ENCODE results near the gene HS2ST1.
"Not testable (repeated sequence)": the region's sequence is repeated elsewhere in the genome, so short reads cannot be mapped to it uniquely, and the experiment has no call there.

The HS2ST1 gene

DNA sequence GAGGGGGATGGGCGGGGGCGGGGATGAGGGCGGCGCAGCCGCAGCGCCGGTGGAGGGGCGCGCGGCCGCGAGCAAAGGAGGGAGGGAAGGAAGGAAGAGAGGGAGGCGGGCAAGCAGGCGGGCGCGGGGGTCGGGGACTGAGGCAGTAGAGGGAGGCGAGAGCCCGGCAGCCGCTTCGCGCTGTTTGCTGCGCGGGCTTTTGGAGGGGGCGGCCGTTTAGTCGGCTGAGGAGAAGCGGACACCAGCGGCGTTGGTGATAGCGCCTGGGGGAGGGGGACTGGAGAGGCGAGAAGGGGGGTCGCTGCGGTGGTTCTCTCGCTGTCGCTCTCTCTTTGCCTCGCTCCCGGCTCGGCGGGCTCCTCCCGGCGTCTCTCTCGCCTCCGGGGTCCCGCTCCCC, at the start of gene HS2ST1:
HS2ST1 (plus strand) TSS at position 35 of the 397 bp plus-strand sequence.
- no peak for FAIRE-seq

DNA sequence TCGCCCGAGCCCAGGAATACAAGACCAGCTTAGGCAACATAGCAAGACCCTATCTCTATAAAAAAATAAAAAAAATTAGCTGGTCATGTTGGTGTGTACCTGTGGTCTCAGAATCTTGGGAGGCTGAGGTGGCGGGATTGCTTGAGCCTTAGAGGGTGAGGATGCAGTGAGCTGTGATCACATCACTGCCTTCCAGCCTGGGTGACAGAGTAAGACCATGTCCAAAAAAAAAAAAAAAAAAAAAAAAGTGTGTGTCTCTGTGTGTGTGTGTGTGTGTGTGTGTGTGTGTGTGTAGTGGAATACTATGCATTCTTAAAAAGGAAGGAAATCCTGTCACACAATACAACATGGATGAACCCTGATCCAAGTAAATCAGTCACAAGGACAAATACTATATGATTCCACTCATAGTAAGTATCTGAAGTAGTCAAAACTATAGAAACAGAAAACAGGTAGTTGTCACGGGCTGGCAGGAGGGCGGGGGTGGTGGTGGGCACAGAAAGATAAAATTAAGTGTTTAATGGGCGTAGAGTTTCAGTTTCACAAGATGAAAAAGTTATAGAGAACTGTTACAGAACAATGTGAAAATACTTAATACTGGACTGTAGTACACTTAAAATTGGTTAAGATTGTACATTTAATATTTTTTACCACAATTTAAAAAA, 48.3 kb upstream of the HS2ST1 start:
- no peak for FAIRE-seq

DNA sequence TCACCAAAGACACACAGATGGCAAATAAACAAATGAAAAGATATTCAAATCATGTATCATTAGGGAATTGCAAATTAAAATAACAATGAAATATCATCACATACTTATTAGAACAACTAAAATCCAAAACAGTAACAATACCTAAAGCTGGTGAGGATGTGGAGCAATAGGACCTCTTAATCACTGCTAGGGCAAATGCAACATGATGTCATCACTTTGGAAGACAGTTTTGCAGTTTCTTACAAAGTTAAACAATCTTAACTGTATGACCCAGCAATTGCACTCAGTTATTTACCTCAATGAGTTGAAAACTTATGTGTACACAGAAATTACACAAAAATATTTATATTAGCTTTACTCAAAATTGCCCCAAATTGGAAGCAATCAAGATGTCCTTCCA, 47.8 kb upstream of the HS2ST1 start:
- no peak for FAIRE-seq

DNA sequence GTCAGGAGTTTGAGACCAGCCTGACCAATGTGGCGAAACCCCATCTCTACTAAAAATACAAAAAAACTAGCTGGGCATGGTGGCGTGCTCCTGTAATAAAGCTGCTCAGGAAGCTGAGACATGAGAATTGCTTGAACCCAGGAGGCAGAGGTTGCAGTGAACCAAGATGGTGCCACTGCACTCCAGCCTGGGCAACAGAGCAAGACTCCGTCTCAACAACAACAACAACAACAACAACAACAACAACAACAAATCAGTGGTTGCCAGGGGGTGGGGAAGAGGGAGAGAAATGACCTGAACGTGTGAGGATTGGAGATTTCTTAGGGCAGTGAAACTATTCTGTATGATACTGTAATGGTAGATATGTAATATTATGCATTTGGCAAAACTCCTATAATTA, 47.2 kb upstream of the HS2ST1 start:
- not testable (repeated sequence) for FAIRE-seq

DNA sequence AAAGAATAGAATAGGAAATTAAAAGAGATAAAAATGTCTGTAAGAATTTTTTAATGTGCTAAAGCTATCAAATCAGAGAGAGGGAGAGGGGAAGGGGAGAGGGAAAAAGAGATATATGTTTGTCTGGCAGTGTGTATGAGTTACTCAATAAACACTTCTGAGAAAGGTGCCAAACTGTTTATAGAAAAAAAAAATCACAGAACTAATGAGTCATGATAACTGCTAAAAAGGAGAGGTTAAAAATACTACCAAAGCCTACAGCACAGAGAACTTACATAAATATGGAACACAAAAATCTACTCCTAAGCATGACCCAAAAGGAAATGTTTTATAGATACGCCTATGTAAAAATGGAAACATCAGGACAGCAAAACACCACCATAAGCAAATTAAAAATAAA, 46.0 kb upstream of the HS2ST1 start:
- FAIRE-seq, result no peak

DNA sequence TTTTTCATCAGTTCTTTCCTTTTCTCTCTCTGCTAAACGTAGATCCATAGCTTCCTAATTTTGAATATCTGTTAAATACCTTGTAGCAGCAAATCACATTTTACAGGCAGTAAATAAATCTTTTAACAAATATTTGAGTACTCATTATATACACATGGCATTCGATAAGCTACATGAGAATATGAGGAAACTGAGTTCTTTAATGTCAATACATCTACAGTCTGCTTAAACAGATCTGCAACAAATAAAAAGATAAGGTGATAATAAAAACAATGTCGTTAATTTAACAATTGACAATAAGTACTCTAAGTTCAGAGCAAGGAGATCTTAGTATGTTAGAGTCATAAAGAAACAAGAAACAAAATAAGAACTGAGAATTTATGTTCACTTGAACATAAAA, 43.4 kb upstream of the HS2ST1 start:
- FAIRE-seq, result peak; percentile 5

DNA sequence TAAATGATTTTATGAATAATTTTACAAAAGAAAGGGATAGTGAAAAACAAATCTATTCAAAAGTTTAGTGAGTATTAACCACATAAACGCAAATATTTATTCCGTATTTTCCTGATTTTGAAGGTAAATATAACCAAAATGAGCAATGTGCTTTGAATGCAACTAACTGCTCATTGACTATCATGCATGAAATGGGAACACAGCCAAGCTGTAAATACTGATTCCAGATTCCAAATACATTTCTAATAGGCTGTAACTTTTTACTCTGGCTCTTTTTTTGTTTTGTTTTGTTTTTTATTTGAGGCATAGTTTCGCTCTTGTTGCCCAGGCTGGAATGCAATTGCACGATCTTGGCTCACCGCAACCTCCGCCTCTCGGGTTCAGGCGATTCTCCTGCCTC, 42.3 kb upstream of the HS2ST1 start:
- FAIRE-seq, result no peak

DNA sequence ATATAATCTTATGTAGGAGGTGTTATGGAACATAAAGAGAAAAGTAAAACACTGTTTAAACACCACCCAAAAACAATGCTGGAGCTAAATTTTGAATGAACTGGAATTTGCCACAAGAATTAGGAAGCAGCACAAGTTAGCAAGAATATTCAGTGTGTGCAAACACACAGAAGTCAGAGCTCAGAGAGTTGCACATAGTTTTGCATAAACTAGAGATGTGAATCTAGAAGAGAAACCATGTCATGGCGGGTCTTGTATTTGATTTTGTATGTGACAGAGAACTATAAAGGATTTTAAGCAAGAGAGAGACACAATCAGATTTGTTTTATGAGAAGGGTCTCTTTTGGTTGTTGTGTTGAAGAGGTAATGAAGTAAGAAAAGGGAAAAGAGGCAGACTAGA, 38.7 kb upstream of the HS2ST1 start:
- FAIRE-seq, result no peak

DNA sequence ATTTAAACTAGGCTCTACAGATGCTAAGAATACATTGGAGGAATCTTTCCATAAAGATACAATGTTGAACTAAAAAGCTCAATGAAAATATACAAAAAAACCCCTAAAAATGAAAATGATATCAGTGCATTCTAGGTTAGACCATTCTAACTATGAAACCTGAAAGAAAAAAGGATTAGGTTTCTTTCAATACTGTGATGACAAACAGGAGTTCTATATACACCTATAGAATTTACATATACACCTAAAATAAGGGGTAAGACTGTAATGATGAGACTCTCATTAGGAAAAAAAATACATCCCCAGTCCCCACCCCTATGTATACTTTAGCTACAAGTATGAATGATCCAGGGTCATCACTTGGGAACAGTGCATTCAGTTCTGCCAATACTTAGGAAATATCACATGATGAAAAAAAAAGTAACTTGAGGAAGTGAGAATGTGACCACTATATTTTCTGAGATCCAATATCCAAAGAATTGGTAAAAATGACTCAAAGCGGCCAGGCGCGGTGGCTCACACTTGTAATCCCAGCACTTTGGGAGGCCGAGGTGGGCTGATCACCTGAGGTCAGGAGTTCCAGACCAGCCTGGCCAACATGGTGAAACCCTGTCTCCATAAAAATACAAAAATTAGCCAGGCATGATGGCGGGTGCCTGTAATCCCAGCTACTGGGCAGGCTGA, 26.8 kb upstream of the HS2ST1 start:
- FAIRE-seq, result no peak

DNA sequence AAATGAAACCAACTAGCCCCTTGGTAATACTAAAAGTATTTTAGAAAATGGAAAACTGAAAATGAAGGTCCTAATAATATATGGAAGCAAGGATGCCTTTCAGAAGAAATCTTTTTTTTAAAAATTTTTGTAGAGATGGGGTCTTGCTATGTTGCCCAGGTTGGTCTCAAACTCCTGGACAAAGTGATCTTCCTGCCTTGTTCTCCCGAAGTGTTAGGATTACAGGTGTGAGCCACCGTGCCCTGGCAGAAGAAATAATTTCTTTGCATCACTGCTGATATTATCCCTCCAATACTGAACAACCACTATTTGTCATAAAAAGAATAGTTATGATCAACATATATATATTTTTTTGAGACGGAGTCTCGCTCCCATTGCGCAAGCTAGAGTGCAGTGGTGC, 26.1 kb upstream of the HS2ST1 start:
- no peak for FAIRE-seq

DNA sequence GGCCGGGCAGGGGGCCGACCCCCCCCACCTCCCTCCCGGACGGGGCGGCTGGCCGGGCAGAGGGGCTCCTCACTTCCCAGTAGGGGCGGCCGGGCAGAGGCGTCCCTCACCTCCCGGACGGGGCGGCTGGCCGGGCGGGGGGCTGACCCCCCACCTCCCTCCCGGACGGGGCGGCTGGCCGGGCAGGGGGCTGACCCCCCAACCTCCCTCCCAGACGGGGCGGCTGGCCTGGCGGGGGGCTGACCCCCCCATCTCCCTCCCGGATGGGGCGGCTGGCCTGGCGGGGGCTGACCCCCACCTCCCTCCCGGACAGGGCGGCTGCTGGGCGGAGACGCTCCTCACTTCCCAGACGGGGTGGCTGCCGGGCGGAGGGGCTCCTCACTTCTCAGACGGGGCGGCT, 15.0 kb upstream of the HS2ST1 start:
- FAIRE-seq, result not testable (repeated sequence)

DNA sequence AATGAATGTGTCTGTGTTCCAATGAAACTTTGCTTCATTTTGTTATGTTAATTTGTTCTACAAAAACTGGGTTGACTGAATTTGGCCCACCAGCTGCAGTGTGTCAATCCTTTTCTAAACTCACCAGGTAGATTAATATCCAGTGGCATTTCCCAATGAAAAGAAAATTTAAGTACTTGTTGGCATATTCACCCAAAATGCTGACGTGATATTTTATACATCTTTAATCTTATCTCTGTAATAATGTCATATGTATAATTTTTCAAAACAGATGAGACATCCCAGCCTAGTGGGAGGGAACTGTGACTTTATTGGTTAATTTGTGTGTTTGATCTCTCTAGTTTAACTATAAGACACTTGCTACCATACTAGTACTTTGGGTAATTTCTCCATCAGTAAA, 8.6 kb upstream of the HS2ST1 start:
- no peak for FAIRE-seq

DNA sequence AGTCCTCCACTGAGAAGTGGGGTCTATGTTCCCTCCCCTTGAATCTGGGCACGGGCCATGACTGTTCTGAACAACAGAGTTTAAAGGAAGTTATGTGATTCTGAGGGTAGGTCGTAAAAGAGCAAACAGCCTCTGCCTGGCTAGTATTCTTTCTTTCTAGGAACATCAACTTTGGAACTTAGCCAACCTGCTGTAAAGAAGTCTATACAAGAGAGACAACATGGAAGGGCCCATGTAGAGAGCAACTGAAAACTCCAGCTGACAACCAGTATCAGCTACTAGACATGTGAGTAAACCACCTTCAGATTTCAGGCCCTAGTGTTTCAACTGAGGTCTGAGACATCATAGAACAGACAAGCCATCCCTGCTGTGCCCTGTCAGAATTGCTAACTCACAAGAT, 8.0 kb upstream of the HS2ST1 start:
- no peak for FAIRE-seq

DNA sequence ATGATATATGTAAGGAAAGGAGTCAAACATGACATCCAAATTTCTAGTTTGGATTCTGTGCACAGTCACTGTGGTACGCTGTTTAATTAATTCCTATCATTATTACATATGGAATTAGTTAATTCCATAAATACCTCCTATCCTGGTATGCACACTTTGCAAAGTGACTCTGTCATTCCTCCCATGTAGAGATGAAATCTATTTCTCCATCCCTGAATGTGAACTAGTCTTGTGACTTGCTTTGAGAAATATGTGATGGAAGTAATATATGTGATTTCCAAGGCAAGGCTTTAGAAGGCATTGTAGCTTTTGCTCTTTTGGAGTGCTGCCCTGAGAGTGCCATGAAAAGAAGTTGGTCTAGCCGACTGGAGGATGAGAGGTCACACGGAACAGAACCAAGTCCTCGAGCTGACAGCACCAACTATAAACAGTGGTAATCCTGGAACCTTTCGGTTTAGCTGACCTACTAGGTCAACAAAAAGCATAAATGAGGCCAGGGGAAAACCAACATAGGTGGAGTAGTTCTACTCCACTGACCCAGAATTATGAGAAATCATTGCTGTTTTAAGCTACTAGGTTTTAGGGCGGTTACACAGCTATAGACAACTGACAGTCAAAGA, 2.0 kb upstream of the HS2ST1 start:
- FAIRE-seq, result no peak

DNA sequence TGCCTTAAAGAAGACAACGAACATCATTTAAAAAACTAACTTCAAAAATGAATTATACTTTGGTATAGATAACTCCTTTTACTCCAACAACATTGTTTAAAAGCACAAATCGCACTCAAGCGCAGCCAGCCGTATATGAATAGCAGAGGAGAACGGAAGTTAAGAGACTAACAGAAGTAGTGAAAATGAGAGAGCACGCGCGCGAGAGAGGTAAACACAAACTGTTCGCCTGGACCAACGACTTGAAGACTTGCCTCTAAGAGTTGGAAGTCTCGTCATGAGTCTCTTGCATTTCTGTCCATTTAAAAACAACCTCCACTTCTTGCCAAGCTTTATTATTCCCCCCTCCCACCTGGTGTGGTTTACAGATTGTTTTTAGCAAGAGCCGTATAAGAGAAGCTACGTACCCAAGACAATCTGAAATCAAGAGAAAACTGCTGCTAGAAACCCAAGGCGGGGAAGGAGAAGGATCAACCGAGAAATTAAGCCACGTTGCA, 988 bp upstream of the HS2ST1 start:
- FAIRE-seq, result no peak

DNA sequence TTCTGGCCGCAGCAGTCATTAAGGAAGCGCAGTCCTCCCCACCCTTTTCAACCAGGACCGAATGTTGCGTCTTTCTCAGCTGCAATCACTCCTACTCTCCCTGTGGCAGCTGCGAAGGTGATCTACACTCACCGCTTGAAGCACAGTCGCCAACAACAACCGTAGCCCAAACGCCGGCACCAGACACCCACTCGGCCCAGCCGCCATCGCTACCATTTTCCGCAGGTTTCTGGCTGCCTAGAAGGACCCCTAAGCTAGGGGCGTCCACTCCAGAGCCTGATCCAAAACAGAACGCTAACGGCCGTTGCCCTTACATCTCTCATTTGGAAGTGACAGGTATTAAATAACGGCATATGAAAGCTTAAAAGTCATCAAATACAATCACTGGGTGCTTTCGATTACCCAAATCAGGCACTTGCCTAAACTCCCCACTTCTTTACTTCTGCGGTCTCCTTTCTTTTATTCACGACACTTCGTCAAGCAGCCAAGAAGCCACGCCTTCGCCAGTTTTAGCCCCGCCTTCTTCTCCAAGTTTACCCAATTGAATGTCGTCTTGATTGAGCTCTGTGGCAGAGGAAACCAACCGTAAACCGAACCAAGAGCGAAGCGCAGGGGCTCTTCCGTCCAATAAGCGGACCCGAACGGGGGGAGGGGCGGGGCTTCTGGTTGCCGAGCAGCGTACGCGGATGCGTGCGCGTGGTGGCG, 387 bp upstream of the HS2ST1 start, which contains the start of gene SELENOF:
SELENOF (minus strand) TSS at position 231 of the 705 bp plus-strand sequence; CDS start at position 216, 15 bp downstream.
- peak; percentile 96 for FAIRE-seq

DNA sequence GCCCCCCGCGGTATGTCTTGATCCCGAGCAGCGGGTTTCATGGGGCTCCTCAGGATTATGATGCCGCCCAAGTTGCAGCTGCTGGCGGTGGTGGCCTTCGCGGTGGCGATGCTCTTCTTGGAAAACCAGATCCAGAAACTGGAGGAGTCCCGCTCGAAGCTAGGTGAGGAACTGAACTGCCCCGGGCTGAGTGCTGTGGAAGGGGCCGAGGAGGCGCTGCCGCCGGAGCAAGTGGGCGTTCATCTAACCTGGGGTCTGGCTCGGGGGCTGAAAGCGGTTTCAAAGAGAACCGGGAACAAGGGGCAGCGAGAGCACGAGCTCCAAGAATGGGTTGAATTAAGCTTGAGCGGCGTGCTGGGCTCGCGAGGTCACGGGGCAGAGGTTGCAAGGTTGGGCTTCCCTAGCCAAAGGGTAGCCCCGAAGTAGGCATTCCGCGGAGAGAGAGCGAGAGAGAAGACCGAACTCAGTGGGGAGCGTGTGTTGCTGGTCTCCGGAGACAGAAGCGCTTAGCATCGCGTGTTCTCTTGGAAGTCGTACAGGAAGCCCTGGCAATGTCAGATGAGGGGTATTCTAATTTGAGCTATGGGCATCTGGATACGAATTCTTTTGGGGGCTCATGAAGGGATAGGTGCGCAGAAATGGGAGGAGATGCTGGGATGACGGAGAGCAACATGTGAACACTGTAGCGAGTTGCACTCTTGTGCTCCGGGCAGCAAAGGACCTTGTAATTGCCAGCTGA, 732 bp downstream of the HS2ST1 start:
- no peak for FAIRE-seq

DNA sequence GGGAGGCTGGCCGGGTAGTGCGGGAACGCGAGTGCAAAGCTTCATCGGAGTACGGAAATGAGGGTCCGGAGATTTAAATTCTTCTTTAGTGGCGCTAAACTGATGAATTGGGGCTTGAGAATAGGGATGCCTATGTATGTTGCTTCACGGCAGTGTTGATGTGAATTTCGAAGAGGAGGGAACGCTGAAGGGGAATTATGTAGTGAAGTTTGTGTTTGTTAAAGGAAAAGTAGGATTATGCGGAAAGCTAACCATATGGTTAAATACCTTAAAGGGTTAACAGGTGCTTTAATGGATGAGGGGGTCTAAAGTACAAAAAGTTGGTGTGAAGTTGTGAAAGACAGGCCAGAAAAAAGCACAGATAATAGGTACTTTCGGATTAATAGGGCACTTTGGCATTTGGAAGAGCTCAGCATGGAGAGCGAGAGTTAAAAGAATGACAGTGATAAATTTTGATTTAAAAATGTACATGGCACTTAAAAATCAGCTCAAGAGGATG, 1.4 kb downstream of the HS2ST1 start:
- no peak for FAIRE-seq

DNA sequence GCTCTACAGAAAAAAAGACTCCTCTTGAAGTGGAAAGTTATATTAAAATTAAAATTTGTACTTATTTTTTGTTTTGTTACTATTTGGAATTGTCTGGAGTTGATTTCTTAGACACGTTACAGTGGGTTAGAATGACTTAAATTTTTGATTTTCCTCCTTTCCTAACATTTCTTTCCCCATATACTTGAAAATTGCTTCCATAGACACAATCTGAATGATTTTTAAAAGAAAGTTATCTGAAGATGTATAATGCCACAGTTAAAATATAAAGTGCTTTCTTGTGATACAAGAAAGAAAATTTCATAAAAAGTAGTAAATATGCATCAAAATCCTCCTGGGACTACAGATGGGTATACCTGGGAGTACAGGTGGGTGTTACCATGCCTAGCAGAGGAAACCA, 2.3 kb downstream of the HS2ST1 start:
- FAIRE-seq, result no peak

DNA sequence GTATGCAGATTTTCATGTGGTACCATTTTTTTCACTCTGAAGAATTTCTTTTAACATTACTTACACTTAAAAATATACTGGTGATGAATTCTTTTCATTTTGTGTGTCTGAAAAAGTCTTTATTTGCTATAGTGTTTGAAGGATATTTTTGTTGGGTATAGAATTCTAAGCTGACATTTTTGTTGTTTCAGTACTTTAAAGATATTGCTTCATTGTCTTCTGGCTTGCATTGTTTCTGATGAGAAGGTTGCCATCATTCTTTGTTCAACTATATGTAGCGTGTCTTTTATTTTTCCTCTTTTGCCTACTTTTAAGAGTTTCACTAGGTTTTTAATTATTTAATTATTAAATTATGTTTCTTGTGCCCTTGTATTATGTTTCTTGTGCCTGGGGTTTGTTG, 8.0 kb downstream of the HS2ST1 start:
- FAIRE-seq, result no peak

DNA sequence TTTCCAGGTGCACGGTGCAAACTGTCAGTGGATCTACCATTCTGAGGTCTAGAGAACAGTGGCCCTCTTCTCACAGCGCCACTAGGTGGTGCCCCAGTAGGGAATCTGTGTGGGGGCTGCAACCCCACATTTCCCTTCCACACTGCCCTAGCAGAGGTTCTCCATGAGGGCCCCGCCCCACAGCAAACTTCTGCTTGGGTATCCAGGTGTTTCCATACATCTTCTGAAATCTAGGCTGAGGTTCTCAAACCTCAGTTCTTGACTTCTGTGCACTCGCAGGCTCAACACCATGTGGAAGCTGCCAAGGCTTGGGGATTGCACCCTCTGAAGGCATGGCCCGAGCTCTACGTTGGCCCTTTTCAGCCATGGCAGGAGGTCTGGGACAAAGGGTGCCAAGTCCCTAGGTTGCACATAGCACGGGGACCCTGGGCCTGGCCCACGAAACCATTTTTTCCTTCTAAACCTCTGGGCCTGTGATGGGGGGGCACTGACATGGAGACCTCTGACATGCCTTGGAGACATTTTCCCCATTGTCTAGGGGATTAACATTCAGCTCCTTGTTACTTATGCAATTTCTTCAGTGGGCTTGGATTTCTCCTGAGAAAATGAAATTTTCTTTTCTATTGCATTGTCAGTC, 10.0 kb downstream of the HS2ST1 start:
- no peak for FAIRE-seq

DNA sequence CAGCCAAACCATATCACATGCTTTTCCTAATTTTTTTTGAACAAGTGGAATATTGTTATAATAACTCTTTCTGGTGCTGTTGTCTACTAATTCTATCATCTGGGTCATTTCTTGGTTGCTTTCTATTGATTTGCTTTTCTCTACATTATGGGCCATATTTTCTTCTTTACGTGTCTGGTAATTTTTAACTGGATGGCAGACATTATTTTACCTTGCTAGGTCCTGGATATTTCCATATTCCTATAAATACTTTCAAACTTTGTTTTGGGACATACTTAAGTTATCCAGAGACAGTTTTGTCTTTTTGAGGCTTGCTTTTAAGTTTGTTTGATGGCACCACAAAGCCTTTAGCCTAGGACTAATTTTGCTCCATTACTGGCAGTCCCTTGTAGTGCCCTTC, 11.3 kb downstream of the HS2ST1 start:
- no peak for FAIRE-seq
